GM12878 (cell line): ENCODE measurements around the gene WIPF2. TPM values are rescaled to one million over a fixed set of nuclear protein-coding genes. Genes with fewer than 3 reads are reported as not detected.

Experiments
- EZH2 ChIP-seq: IDR thresholded peaks from 2 replicates; pipeline ENCODE4 v1.6.1; 2012; ENCODE audit warnings: low read depth, mild to moderate bottlenecking, control low read depth, inconsistent platforms, low read length, borderline replicate concordance; ENCODE audit not compliant: control insufficient read depth
- GABPA ChIP-seq: IDR thresholded peaks from 2 replicates; pipeline ENCODE4 v1.6.1; 2014; ENCODE audit warnings: antibody characterized with exemption, low read depth, mild to moderate bottlenecking, inconsistent platforms
- HDAC2 ChIP-seq: fragments of 200-600 bp; sonication (generic); IDR thresholded peaks from 2 replicates; pipeline ENCODE4 v1.6.1; 2017
- NFIC ChIP-seq: IDR thresholded peaks from 2 replicates; pipeline ENCODE4 v1.6.1; 2012; ENCODE audit warnings: low read depth, mild to moderate bottlenecking, inconsistent platforms, low read length, moderate library complexity
- RB1 ChIP-seq: fragments of 450-650 bp; formaldehyde crosslinking; IDR thresholded peaks from 2 replicates; pipeline ENCODE4 v1.6.1; 2017; ENCODE audit warnings: mild to moderate bottlenecking, borderline replicate concordance
- SIX5 ChIP-seq: IDR thresholded peaks from 2 replicates; pipeline ENCODE4 v1.6.1; 2011; ENCODE audit warnings: mild to moderate bottlenecking, low read depth, low read length, moderate library complexity; ENCODE audit not compliant: severe bottlenecking
- SUZ12 ChIP-seq: fragments of 200-600 bp; sonication (generic); IDR thresholded peaks from one replicate; pipeline ENCODE4 v1.6.1; 2018; ENCODE audit warnings: antibody characterized with exemption, mild to moderate bottlenecking; ENCODE audit not compliant: unreplicated experiment
- polyA plus RNA-seq, 11 experiments: library from polyadenylated mRNA; depleted of rRNA in 4 of 11; unstranded in 6 of 11; stranded (reverse) in 5 of 11; fragments of >200 nt; fragmentation: Nextera tagmentation in 4 of 11; fragmentation: Illumina TruSeq in 1 of 11; extraction: Ambion mirVana in 4 of 11; extraction: Trizol in 1 of 11; gene quantifications; 1 replicate in 1 of 11; 2 replicates in 10 of 11; pipeline versions ENCODE4 v1.2.1 to v1.2.3, GENCODE V29; 2011 to 2016; ENCODE audit warnings: inconsistent platforms in 2 of 11, missing spikeins in 2 of 11, low read depth in 1 of 11
- total RNA-seq, 4 experiments: library from RNA; depleted of rRNA in 3 of 4; stranded (reverse); fragments of >200 nt in 3 of 4; fragmentation: Illumina TruSeq in 1 of 4; extraction: Trizol in 1 of 4; gene quantifications; 2 replicates each; pipeline versions ENCODE4 v1.2.1 to v1.2.3, GENCODE V29; 2013 to 2021
- TF ChIP-seq, protein P1 (sequence below): fragments of 450-650 bp; formaldehyde crosslinking; IDR thresholded peaks from 2 replicates; pipeline ENCODE4 v1.4.0; 2022; ENCODE audit warnings: mild to moderate bottlenecking, moderate library complexity
- TF ChIP-seq, protein P2 (sequence below): IDR thresholded peaks from 2 replicates; pipeline ENCODE4 v1.6.1; 2011; ENCODE audit warnings: borderline replicate concordance, low read depth, mild to moderate bottlenecking, moderate library complexity, mixed read lengths, low read length; ENCODE audit not compliant: insufficient read depth; ENCODE audit errors: extremely low read length

Gene WIPF2
- total and polyA plus RNA-seq, 10 of the 15 experiments (the other 5 are each of a cell fraction or from before 2014, with no cell fraction given): 4.2 to 20.8 (median 7.1) TPM

DNA sequence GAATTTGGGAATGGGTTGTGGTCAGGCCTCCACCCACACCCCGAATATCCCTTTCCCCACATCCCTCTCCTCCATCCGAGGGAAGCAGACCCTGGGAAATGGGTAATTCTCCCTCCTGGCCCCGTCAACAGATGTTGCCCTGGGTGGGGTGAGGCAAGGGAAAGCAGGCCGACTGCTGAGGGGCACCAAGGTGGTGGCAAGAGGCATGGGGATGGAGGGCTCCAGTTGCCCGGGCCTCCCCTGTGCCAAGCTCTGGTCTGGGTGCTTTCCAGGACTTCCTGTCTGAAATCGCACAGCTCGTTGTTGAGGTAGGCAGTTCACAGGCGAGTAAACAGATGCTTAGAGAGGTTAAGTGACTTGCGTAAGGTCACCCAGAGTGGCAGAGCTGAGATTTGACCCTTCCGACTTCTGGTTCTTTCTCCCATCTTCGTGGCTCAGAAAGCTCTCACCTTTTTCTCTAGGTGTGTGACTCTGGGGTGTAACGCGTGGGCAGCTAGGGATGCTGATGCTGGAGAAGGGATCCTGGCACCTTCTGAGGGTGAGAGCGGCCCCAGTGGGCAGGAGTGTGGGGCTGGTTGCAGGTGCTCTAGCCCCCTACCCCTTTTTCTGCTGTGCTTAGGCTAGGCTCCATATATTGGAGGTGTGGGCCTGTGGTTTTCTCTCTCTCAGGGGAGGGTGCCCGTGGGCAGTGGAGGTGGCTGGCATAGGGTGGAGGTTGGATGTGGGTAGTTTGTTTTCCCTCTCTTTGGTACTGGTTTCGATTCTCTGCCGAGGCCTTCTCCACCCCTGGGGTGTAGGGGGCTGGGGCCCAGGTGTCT, 107.1 kb downstream of the WIPF2 start (continued):
- TF ChIP-seq, protein P1, sequence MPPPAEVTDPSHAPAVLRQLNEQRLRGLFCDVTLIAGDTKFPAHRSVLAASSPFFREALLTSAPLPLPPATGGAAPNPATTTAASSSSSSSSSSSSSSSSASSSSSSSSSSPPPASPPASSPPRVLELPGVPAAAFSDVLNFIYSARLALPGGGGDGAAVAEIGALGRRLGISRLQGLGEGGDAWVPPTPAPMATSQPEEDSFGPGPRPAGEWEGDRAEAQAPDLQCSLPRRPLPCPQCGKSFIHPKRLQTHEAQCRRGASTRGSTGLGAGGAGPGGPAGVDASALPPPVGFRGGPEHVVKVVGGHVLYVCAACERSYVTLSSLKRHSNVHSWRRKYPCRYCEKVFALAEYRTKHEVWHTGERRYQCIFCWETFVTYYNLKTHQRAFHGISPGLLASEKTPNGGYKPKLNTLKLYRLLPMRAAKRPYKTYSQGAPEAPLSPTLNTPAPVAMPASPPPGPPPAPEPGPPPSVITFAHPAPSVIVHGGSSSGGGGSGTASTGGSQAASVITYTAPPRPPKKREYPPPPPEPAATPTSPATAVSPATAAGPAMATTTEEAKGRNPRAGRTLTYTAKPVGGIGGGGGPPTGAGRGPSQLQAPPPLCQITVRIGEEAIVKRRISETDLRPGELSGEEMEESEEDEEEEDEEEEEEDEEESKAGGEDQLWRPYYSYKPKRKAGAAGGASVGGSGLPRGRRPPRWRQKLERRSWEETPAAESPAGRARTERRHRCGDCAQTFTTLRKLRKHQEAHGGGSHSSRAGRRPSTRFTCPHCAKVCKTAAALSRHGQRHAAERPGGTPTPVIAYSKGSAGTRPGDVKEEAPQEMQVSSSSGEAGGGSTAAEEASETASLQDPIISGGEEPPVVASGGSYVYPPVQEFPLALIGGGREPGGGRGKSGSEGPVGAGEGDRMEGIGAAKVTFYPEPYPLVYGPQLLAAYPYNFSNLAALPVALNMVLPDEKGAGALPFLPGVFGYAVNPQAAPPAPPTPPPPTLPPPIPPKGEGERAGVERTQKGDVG (CRISPR knock-in tag): no peak
- TF ChIP-seq SIX5 (no peak), RB1 (no peak), GABPA (no peak), EZH2 (no peak), SUZ12 (no peak), HDAC2 (no peak), NFIC (no peak)
- TF ChIP-seq, protein P2, sequence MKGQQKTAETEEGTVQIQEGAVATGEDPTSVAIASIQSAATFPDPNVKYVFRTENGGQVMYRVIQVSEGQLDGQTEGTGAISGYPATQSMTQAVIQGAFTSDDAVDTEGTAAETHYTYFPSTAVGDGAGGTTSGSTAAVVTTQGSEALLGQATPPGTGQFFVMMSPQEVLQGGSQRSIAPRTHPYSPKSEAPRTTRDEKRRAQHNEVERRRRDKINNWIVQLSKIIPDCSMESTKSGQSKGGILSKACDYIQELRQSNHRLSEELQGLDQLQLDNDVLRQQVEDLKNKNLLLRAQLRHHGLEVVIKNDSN: no peak
